Lung (tissue), 12 donors: ENCODE results near the gene MMP24OS. TPM values are rescaled to one million over a fixed set of nuclear protein-coding genes. Genes with fewer than 3 reads are reported as not detected.
A peak's percentile ranks its signal among the peaks of the same experiment; 100 is the strongest.

Experiments
- ATAC-seq: fragments of 200-7000 bp; cut with Tn5 transposase; one replicate; pipeline ENCODE4 v1.9.1; 2020; ENCODE audit warnings: moderate number of reproducible peaks; ENCODE audit not compliant: insufficient read depth, low FRiP score
- DNase-seq, 3 donors: peaks; one replicate each; pipeline ENCODE4 v3.0.0-alpha.2; 2013 to 2017
- H3K27ac ChIP-seq, 2 donors: one replicate each; pipeline ENCODE4 v1.5.1; 2013; ENCODE audit warnings: mild to moderate bottlenecking in 2 of 2, moderate library complexity in 2 of 2, control low read depth in 1 of 2, inconsistent platforms in 1 of 2, low read depth in 1 of 2, low read length in 1 of 2
- H3K27me3 ChIP-seq, 3 donors: one replicate each; pipeline ENCODE4 v1.5.1; 2013; ENCODE audit warnings: low read length in 2 of 3; ENCODE audit not compliant: control insufficient read depth in 3 of 3, insufficient read depth in 3 of 3
- H3K36me3 ChIP-seq, 4 donors: one replicate each; pipeline ENCODE4 v1.5.1; 2013; ENCODE audit warnings: low read length in 4 of 4, mild to moderate bottlenecking in 1 of 4, moderate library complexity in 1 of 4; ENCODE audit not compliant: control insufficient read depth in 4 of 4, insufficient read depth in 4 of 4
- H3K4me1 ChIP-seq, 5 donors: one replicate each; pipeline ENCODE4 v1.5.1; 2013; ENCODE audit warnings: low read length in 5 of 5, mild to moderate bottlenecking in 2 of 5, moderate library complexity in 1 of 5; ENCODE audit not compliant: control insufficient read depth in 5 of 5, insufficient read depth in 5 of 5
- H3K4me3 ChIP-seq: one replicate; pipeline ENCODE4 v1.5.1; 2013; ENCODE audit warnings: mild to moderate bottlenecking, control low read depth, moderate library complexity
- H3K9ac ChIP-seq, 2 donors: one replicate each; pipeline ENCODE4 v1.5.1; 2013; ENCODE audit warnings: low read length in 2 of 2, control low read depth in 1 of 2; ENCODE audit not compliant: insufficient read depth in 1 of 2
- H3K9me3 ChIP-seq, 4 donors: one replicate each; pipeline ENCODE4 v1.5.1; 2013; ENCODE audit warnings: low read length in 3 of 4, mild to moderate bottlenecking in 1 of 4, moderate library complexity in 1 of 4; ENCODE audit not compliant: control insufficient read depth in 4 of 4, insufficient read depth in 3 of 4
- CTCF ChIP-seq: IDR thresholded peaks from 2 replicates; pipeline ENCODE4 v1.5.1; 2012; ENCODE audit warnings: mild to moderate bottlenecking; ENCODE audit errors: control extremely low read depth, extremely low read depth
- WGBS, 2 donors: extraction: QIAGEN DNeasy Blood & Tissue Kit; methylation state at CpG; one replicate each; pipeline ENCODE4 v1.1.7; 2013; 5-methylcytosine and 5-hydroxymethylcytosine counted together
- polyA plus RNA-seq, 2 donors: library from polyadenylated mRNA; stranded (reverse); fragments of 200-250 nt; gene quantifications; one replicate each; pipeline ENCODE4 v1.2.1, GENCODE V29; 2013
- total RNA-seq, 2 donors: library from RNA; depleted of rRNA in 1 of 2; stranded (reverse); fragments of >200 nt in 1 of 2; gene quantifications; one replicate each; pipeline ENCODE4 v1.2.1, GENCODE V29; 2014 to 2021
- donor health status: control.
- donor health status: control.
- donor health status: Bipolar disorder and iron deficiency.
- donor health status: healthy.
- donor health status: DM: yes; HTN: yes; CAD: no.

Gene MMP24OS
- total and polyA plus RNA-seq, 4 donors: 27.8 to 117 (median 68.8) TPM

DNA sequence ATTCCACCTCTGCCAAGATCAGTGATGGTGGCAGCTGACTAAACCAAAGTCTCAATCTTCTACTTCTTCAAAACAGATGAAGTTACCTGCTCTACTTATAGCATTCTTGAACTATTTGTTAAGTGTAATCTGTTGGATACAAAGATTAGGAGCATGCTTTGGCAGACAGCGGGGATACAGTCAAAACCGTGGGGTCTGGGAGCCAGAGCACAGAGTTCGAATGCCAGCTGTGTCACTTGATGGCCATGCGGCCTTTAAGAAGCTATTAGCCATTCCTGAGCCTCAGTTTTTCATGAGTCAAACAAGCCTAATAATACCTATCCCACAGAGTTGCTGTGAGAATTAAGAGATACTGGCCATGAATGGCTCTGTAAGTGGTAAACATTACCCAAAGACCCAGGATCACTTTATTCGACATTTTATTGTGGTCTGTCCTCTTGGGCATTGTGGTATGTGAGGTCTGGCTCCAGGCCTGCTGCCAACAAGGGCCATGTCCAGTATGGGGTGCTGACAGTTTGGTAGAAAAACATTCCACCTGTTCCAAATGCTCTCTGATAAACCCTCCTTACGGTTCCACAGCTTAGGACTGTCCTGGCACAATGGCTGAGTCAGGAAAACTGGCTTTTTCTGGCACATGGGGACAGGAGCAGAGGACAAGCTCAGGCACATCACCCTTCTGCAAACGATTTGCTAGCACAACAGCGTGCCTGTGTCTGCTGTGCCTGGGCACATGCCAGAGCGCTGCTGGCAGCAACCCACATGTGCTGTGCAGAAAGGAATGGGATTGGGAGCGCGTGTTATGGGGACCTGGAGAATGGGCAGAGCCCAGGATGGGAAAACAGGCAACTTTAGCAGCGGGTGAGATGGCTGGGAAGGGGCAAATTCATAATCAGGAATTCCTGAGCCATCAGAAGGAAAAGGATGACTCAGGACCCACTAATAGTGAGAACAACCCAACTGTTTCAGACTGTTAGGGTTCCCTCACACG lies 30.0 kb upstream of the MMP24OS start:
- peak overlapping the region in 1 of 2 donors; percentile 63 for H3K27ac ChIP-seq

GRCh38 chr20:35306931-35307517 lies 29.1 kb upstream of the MMP24OS start:
- WGBS, 2 donors: 40 to 51% methylated on average over 4 of the region's 4 CpGs
- ATAC-seq: peak; percentile 52
- H3K36me3 ChIP-seq: peaks cover 0 to 10% (median 2%) of the 10 kb centered on the region in 4 donors
- peaks cover 0 to 10% (median 2%) of the 10 kb centered on the region in 5 donors for H3K4me1 ChIP-seq
- H3K27ac ChIP-seq: peak overlapping the region in 1 of 2 donors; percentile 63
- no peaks in the 10 kb centered on the region for H3K9me3 ChIP-seq
- H3K9ac ChIP-seq: no peak overlapping the region
- no peak overlapping the region for H3K4me3 ChIP-seq
- no peaks in the 10 kb centered on the region for H3K27me3 ChIP-seq
- peak; percentile 49 to 65 (median 50) for DNase-seq
- peak; percentile 38 for TF ChIP-seq CTCF

More for the DNA sequence above, 30.0 kb upstream of the MMP24OS start:
- Histone ChIP-seq H3K36me3 (peaks cover 0 to 8% (median 5%) of the 10 kb centered on the region in 4 donors), H3K27me3 (no peaks in the 10 kb centered on the region), H3K9me3 (no peaks in the 10 kb centered on the region), H3K4me3 (no peak overlapping the region), H3K9ac (no peak overlapping the region), H3K4me1 (peaks cover 0 to 10% (median 2%) of the 10 kb centered on the region in 5 donors)
- 83 to 87% methylated on average over 13 of the region's 13 CpGs for WGBS, 2 donors
- TF ChIP-seq CTCF: no peak
- DNase-seq (peak in 1 of 3 donors; percentile 28), ATAC-seq (no peak)

DNA sequence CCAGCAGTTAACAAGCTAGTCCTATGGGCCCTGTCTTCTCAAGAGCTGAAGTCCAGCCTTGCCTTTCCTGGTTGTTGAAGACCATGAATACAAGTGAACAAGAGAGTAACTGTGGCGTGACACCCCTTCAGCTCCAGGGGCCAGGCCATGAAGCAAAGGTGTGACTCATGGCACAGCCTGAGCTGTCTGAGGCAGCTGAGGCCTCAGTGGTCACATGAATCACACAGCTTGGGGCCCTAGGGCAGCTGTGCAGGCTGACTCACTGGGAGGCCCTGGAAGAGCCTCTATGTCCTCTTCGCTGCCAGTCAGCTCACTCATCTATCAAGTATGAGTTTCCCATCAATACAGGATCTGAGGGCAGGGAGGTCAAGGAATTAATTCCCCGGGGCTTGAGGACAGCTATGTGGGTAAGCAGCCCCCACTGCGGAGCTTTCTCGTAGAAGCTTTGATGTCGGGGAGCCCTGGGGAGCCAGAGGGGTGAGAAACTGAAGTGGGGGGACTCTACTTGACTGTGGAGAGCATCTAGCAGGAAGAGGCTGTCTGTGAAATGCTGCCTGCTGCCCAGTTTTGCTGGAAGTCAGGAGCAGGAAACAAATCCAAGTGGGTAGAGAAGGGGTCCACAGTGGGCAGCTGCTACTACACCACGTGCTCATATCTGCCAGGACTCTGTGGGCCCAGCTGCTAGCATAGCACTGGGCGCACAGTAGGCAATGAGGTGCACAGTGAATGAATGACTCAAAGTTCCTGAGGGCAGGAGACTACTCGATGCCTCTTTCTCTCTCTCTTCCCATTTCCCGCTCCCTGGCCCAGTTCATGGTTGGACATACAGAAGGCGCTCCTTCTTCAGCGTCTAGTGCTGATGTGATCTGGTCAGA lies 28.0 kb upstream of the MMP24OS start:
- Histone ChIP-seq H3K4me3 (no peak overlapping the region), H3K9ac (no peak overlapping the region), H3K9me3 (no peaks in the 10 kb centered on the region), H3K27me3 (no peaks in the 10 kb centered on the region), H3K27ac (peak overlapping the region in 1 of 2 donors; percentile 70), H3K4me1 (peaks cover 0 to 10% (median 2%) of the 10 kb centered on the region in 5 donors), H3K36me3 (peaks cover 0 to 10% (median 2%) of the 10 kb centered on the region in 4 donors)
- DNase-seq (no peak), ATAC-seq (peak; percentile 45)
- TF ChIP-seq CTCF: no peak
- 87 to 92% methylated on average over 12 of the region's 12 CpGs for WGBS, 2 donors
